Left renal pelvis (tissue), 4 donors: ENCODE data around the gene MYL12B. TPM values are rescaled to one million over a fixed set of nuclear protein-coding genes. Genes with fewer than 3 reads are reported as not detected.

Source experiments
- DNase-seq, 4 donors: peaks; one replicate each; pipeline ENCODE4 v3.0.0-alpha.2; 2013; ENCODE audit warnings: low read depth in 4 of 4, low spot score in 3 of 4
- polyA plus RNA-seq, 4 donors: library from polyadenylated mRNA; unstranded; fragments of 120-200 nt; gene quantifications; one replicate each; pipeline ENCODE4 v1.2.1, GENCODE V29; 2013; ENCODE audit not compliant: insufficient read length in 4 of 4

MYL12B gene
- polyA plus RNA-seq, 4 donors = 487 to 698 (median 624) TPM

- no peak for DNase-seq
These were observed 27.5 kb upstream of the MYL12B start for GRCh38 chr18:3234457-3234856.

- DNase-seq = no peak
These were observed 26.1 kb upstream of the MYL12B start for GRCh38 chr18:3235846-3236245.

- DNase-seq = no peak
These were observed 25.5 kb upstream of the MYL12B start for GRCh38 chr18:3236470-3236869.

GRCh38 chr18:3238742-3239141 is 23.2 kb upstream of the MYL12B start:
- no peak for DNase-seq

GRCh38 chr18:3245185-3245564 is 16.8 kb upstream of the MYL12B start:
- no peak for DNase-seq

GRCh38 chr18:3245853-3246634 is 15.9 kb upstream of the MYL12B start:
- DNase-seq = peak; percentile 68 to 80 (median 75)

- no peak for DNase-seq
These were observed 15.2 kb upstream of the MYL12B start for GRCh38 chr18:3246635-3247239.

GRCh38 chr18:3247240-3248061 is 14.5 kb upstream of the MYL12B start, which contains the start of gene MYL12A:
MYL12A (plus strand) TSS chr18:3247801; CDS start chr18:3253248, 5,447 bp downstream.
- peak; percentile 94 to 99 (median 96) for DNase-seq

- peak; percentile 22 to 53 (median 26) for DNase-seq
These were observed 13.8 kb upstream of the MYL12B start for GRCh38 chr18:3248062-3248657.

GRCh38 chr18:3248658-3249359 is 13.1 kb upstream of the MYL12B start:
- peak in 2 of 4 donors; percentile 12 to 20 for DNase-seq

GRCh38 chr18:3250237-3251107 is 11.5 kb upstream of the MYL12B start:
- no peak for DNase-seq

GRCh38 chr18:3251249-3251962 is 10.5 kb upstream of the MYL12B start:
- no peak for DNase-seq

- DNase-seq = no peak
These were observed 10.0 kb upstream of the MYL12B start for GRCh38 chr18:3251963-3252277.

GRCh38 chr18:3252843-3253242 is 9.1 kb upstream of the MYL12B start:
- no peak for DNase-seq

- no peak for DNase-seq
These were observed 7.2 kb upstream of the MYL12B start for GRCh38 chr18:3254725-3255124.

GRCh38 chr18:3255611-3256165 is 6.2 kb upstream of the MYL12B start:
- DNase-seq = no peak

- DNase-seq = no peak
These were observed 5.0 kb upstream of the MYL12B start for GRCh38 chr18:3256693-3257626.
